Ishikawa (cell line): ENCODE data around the gene INSL3.

Experiments used
- CEBPB ChIP-seq: IDR thresholded peaks from 2 replicates; pipeline ENCODE4 v1.6.1; 2012
- CREB1 ChIP-seq: IDR thresholded peaks from 2 replicates; pipeline ENCODE4 v1.6.1; 2012; ENCODE audit warnings: low read depth
- EP300 ChIP-seq: IDR thresholded peaks from 2 replicates; pipeline ENCODE4 v1.6.1; 2012; ENCODE audit warnings: borderline replicate concordance
- FOXM1 ChIP-seq: IDR thresholded peaks from 2 replicates; pipeline ENCODE4 v1.6.1; 2012; ENCODE audit warnings: low read depth, borderline replicate concordance
- TAF1 ChIP-seq: IDR thresholded peaks from 2 replicates; pipeline ENCODE4 v1.6.1; 2012; ENCODE audit warnings: low read depth, mild to moderate bottlenecking
- ZBTB7A ChIP-seq: IDR thresholded peaks from 2 replicates; pipeline ENCODE4 v1.6.1; 2012; ENCODE audit warnings: low read depth
- TF ChIP-seq, protein P1 (sequence below): IDR thresholded peaks from 2 replicates; pipeline ENCODE4 v1.6.1; 2012; ENCODE audit warnings: low read depth, mild to moderate bottlenecking
- TF ChIP-seq, protein P2 (sequence below): IDR thresholded peaks from 2 replicates; pipeline ENCODE4 v1.6.1; 2012

GRCh38 chr19:17784201-17785008 is 36.9 kb downstream of the INSL3 start:
- TF ChIP-seq, protein P1, sequence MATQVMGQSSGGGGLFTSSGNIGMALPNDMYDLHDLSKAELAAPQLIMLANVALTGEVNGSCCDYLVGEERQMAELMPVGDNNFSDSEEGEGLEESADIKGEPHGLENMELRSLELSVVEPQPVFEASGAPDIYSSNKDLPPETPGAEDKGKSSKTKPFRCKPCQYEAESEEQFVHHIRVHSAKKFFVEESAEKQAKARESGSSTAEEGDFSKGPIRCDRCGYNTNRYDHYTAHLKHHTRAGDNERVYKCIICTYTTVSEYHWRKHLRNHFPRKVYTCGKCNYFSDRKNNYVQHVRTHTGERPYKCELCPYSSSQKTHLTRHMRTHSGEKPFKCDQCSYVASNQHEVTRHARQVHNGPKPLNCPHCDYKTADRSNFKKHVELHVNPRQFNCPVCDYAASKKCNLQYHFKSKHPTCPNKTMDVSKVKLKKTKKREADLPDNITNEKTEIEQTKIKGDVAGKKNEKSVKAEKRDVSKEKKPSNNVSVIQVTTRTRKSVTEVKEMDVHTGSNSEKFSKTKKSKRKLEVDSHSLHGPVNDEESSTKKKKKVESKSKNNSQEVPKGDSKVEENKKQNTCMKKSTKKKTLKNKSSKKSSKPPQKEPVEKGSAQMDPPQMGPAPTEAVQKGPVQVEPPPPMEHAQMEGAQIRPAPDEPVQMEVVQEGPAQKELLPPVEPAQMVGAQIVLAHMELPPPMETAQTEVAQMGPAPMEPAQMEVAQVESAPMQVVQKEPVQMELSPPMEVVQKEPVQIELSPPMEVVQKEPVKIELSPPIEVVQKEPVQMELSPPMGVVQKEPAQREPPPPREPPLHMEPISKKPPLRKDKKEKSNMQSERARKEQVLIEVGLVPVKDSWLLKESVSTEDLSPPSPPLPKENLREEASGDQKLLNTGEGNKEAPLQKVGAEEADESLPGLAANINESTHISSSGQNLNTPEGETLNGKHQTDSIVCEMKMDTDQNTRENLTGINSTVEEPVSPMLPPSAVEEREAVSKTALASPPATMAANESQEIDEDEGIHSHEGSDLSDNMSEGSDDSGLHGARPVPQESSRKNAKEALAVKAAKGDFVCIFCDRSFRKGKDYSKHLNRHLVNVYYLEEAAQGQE, result no peak
- TF ChIP-seq FOXM1 (no peak), ZBTB7A (no peak), TAF1 (no peak), CREB1 (no peak), CEBPB (no peak), EP300 (no peak)
- TF ChIP-seq, protein P2, sequence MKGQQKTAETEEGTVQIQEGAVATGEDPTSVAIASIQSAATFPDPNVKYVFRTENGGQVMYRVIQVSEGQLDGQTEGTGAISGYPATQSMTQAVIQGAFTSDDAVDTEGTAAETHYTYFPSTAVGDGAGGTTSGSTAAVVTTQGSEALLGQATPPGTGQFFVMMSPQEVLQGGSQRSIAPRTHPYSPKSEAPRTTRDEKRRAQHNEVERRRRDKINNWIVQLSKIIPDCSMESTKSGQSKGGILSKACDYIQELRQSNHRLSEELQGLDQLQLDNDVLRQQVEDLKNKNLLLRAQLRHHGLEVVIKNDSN, result no peak
